SJSA1 (cell line): ENCODE data around the gene ERBB2. TPM values are rescaled to one million over a fixed set of nuclear protein-coding genes. Genes with fewer than 3 reads are reported as not detected.
"Not testable (repeated sequence)": the region's sequence is repeated elsewhere in the genome, so short reads cannot be mapped to it uniquely, and the experiment has no call there.

ENCODE experiments used
- DNase-seq, 2 experiments: peaks; one replicate each; pipeline ENCODE4 v3.0.0-alpha.2; 2015 to 2020; ENCODE audit warnings: low spot score in 2 of 2, low read depth in 1 of 2
- H3K27ac ChIP-seq: fragments of 250-450 bp; sonication (Bioruptor Pico); 2 replicates; pipeline ENCODE4 v1.5.1; 2020; ENCODE audit warnings: mild to moderate bottlenecking, moderate library complexity
- H3K27me3 ChIP-seq: fragments of 250-450 bp; sonication (Bioruptor Pico); replicated peaks from 2 replicates; pipeline ENCODE4 v1.5.1; 2020; ENCODE audit warnings: mild to moderate bottlenecking, moderate library complexity
- H3K36me3 ChIP-seq: fragments of 250-450 bp; sonication (Bioruptor Pico); 2 replicates; pipeline ENCODE4 v1.5.1; 2020; ENCODE audit warnings: mild to moderate bottlenecking
- H3K4me1 ChIP-seq: fragments of 250-450 bp; sonication (Bioruptor Pico); replicated peaks from 2 replicates; pipeline ENCODE4 v1.6.1; 2021; ENCODE audit warnings: mild to moderate bottlenecking
- H3K4me3 ChIP-seq: fragments of 250-450 bp; sonication (Bioruptor Pico); 2 replicates; pipeline ENCODE4 v1.5.1; 2020; ENCODE audit warnings: mild to moderate bottlenecking
- H3K9me3 ChIP-seq: fragments of 250-450 bp; sonication (Bioruptor Pico); replicated peaks from 2 replicates; pipeline ENCODE4 v1.5.1; 2020; ENCODE audit warnings: mild to moderate bottlenecking
- total RNA-seq: library from RNA; depleted of rRNA; stranded (reverse); fragments of >200 nt; shearing (Covaris generic); gene quantifications from 2 replicates; pipeline ENCODE4 v1.2.3, GENCODE V29; 2014

The ERBB2 gene
- total RNA-seq, 1 experiment from 2014 or later, result 26.8 TPM

GRCh38 chr17:39709998-39710964 is 10.4 kb downstream of the ERBB2 start:
- no peaks in the 10 kb centered on the region for H3K9me3 ChIP-seq
- H3K4me1 ChIP-seq, result no peaks in the 10 kb centered on the region
- no peaks in the 10 kb centered on the region for H3K27me3 ChIP-seq
- no peak overlapping the region for H3K4me3 ChIP-seq
- H3K27ac ChIP-seq, result no peak overlapping the region
- peaks cover 58% of the 10 kb centered on the region for H3K36me3 ChIP-seq
- no peak for DNase-seq

- not testable (repeated sequence) for H3K9me3 ChIP-seq, DNase-seq, H3K4me3 ChIP-seq, H3K27me3 ChIP-seq, H3K4me1 ChIP-seq, H3K27ac ChIP-seq
- H3K36me3 ChIP-seq, result peaks cover 66% of the 10 kb centered on the region
Observed at GRCh38 chr17:39711071-39711470, 11.2 kb downstream of the ERBB2 start.

GRCh38 chr17:39711851-39712250 is 12.0 kb downstream of the ERBB2 start:
- Histone ChIP-seq H3K36me3 (peaks cover 73% of the 10 kb centered on the region), H3K27me3 (no peaks in the 10 kb centered on the region), H3K4me1 (no peaks in the 10 kb centered on the region), H3K9me3 (no peaks in the 10 kb centered on the region), H3K27ac (no peak overlapping the region), H3K4me3 (no peak overlapping the region)
- no peak for DNase-seq

- no peaks in the 10 kb centered on the region for H3K27me3 ChIP-seq
- H3K27ac ChIP-seq, result no peak overlapping the region
- DNase-seq, result no peak
- H3K9me3 ChIP-seq, result no peaks in the 10 kb centered on the region
- H3K36me3 ChIP-seq, result peaks cover 54% of the 10 kb centered on the region
- no peak overlapping the region for H3K4me3 ChIP-seq
- H3K4me1 ChIP-seq, result no peaks in the 10 kb centered on the region
Observed at GRCh38 chr17:39714234-39714633, 14.4 kb downstream of the ERBB2 start.

GRCh38 chr17:39715375-39716072 is 15.7 kb downstream of the ERBB2 start:
- DNase-seq, result no peak
- peaks cover 44% of the 10 kb centered on the region for H3K36me3 ChIP-seq
- no peaks in the 10 kb centered on the region for H3K9me3 ChIP-seq
- no peak overlapping the region for H3K27ac ChIP-seq
- H3K27me3 ChIP-seq, result no peaks in the 10 kb centered on the region
- no peak overlapping the region for H3K4me3 ChIP-seq
- no peaks in the 10 kb centered on the region for H3K4me1 ChIP-seq

GRCh38 chr17:39716073-39716818 is 16.4 kb downstream of the ERBB2 start:
- H3K27me3 ChIP-seq, result no peaks in the 10 kb centered on the region
- H3K4me3 ChIP-seq, result no peak overlapping the region
- no peaks in the 10 kb centered on the region for H3K4me1 ChIP-seq
- no peak for DNase-seq
- peaks cover 40% of the 10 kb centered on the region for H3K36me3 ChIP-seq
- H3K9me3 ChIP-seq, result no peaks in the 10 kb centered on the region
- H3K27ac ChIP-seq, result no peak overlapping the region

- no peaks in the 10 kb centered on the region for H3K4me1 ChIP-seq
- H3K27ac ChIP-seq, result no peak overlapping the region
Observed at GRCh38 chr17:39716879-39717536, 17.1 kb downstream of the ERBB2 start.

GRCh38 chr17:39717660-39718059 is 17.8 kb downstream of the ERBB2 start:
- H3K27ac ChIP-seq, result no peak overlapping the region
- no peak overlapping the region for H3K4me3 ChIP-seq
- H3K36me3 ChIP-seq, result peaks cover 30% of the 10 kb centered on the region
- no peak for DNase-seq
- no peaks in the 10 kb centered on the region for H3K4me1 ChIP-seq
- H3K9me3 ChIP-seq, result no peaks in the 10 kb centered on the region
- H3K27me3 ChIP-seq, result no peaks in the 10 kb centered on the region

More at GRCh38 chr17:39716879-39717536, 17.1 kb downstream of the ERBB2 start:
- DNase-seq, result no peak
- H3K9me3 ChIP-seq, result no peaks in the 10 kb centered on the region
- H3K27me3 ChIP-seq, result no peaks in the 10 kb centered on the region
- H3K4me3 ChIP-seq, result no peak overlapping the region
- H3K36me3 ChIP-seq, result peaks cover 34% of the 10 kb centered on the region

- H3K27ac ChIP-seq, result no peak overlapping the region
- peaks cover 39% of the 10 kb centered on the region for H3K36me3 ChIP-seq
- no peak for DNase-seq
Observed at GRCh38 chr17:39719563-39720355, 19.9 kb downstream of the ERBB2 start.

GRCh38 chr17:39722104-39722503 is 22.2 kb downstream of the ERBB2 start:
- no peak overlapping the region for H3K4me3 ChIP-seq
- no peaks in the 10 kb centered on the region for H3K9me3 ChIP-seq
- H3K27me3 ChIP-seq, result no peaks in the 10 kb centered on the region
- peaks cover 36% of the 10 kb centered on the region for H3K36me3 ChIP-seq
- no peak overlapping the region for H3K27ac ChIP-seq
- DNase-seq, result no peak
- H3K4me1 ChIP-seq, result no peaks in the 10 kb centered on the region

More at GRCh38 chr17:39719563-39720355, 19.9 kb downstream of the ERBB2 start:
- H3K4me3 ChIP-seq, result no peak overlapping the region
- no peaks in the 10 kb centered on the region for H3K27me3 ChIP-seq
- H3K4me1 ChIP-seq, result no peaks in the 10 kb centered on the region
- no peaks in the 10 kb centered on the region for H3K9me3 ChIP-seq

GRCh38 chr17:39722965-39723848 is 23.3 kb downstream of the ERBB2 start:
- Histone ChIP-seq H3K4me1 (no peaks in the 10 kb centered on the region), H3K36me3 (peaks cover 44% of the 10 kb centered on the region), H3K9me3 (no peaks in the 10 kb centered on the region), H3K4me3 (no peak overlapping the region), H3K27ac (no peak overlapping the region), H3K27me3 (no peaks in the 10 kb centered on the region)
- DNase-seq, result no peak

GRCh38 chr17:39724731-39725130 is 24.9 kb downstream of the ERBB2 start:
- peaks cover 51% of the 10 kb centered on the region for H3K36me3 ChIP-seq
- H3K4me1 ChIP-seq, result peaks cover 6% of the 10 kb centered on the region
- H3K4me3 ChIP-seq, result no peak overlapping the region
- no peaks in the 10 kb centered on the region for H3K9me3 ChIP-seq
- no peak for DNase-seq
- H3K27me3 ChIP-seq, result no peaks in the 10 kb centered on the region
- no peak overlapping the region for H3K27ac ChIP-seq
